Prostate gland (tissue), 2 donors: ENCODE data around the gene SND1.

Experiments
- CTCF ChIP-seq, 4 experiments: fragments of 200-600 bp in 2 of 4; fragments of 450-650 bp in 2 of 4; sonication (generic) in 2 of 4; IDR thresholded peaks; 1 replicate in 3 of 4; 2 replicates in 1 of 4; pipeline ENCODE4 v1.5.1; 2016 to 2019; ENCODE audit warnings: antibody characterized with exemption in 4 of 4, mild to moderate bottlenecking in 2 of 4, moderate library complexity in 2 of 4
- POLR2A ChIP-seq: fragments of 450-650 bp; IDR thresholded peaks from one replicate; pipeline ENCODE4 v1.6.1; 2016; ENCODE audit warnings: antibody characterized with exemption, mild to moderate bottlenecking
- POLR2AphosphoS5 ChIP-seq: sonication (generic); formaldehyde crosslinking; IDR thresholded peaks from one replicate; pipeline ENCODE4 v1.6.1; 2017; ENCODE audit warnings: antibody characterized with exemption

DNA sequence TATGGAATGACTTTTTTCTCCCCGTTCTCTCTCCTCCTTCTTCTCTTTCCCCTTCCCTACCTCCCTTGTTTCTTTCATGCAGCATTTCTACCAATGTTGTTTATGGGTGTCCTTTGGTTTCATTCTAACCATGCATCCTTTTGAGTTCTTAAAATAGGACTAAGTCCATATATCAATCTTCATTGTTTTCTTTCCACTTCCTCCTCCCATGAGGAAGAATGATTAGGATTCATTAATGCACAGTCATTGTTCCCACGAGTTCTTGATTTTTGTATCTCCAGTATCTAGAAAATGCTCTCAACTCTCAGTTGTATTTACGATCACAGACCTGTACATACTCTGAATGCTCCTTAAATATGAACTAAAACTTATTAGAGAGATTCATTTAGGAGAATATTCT is 226.0 kb downstream of the SND1 start:
- no peak for TF ChIP-seq CTCF (IDR thresholded peaks at IDR 0.05)
- TF ChIP-seq POLR2A = no peak
- TF ChIP-seq POLR2AphosphoS5 = no peak
